Loucy (cell line): ENCODE results near the gene CDC42EP5.

Source experiments
- EZH2phosphoT487 ChIP-seq: fragments of 200-600 bp; IDR thresholded peaks from 2 replicates; pipeline ENCODE4 v1.6.1; 2018; ENCODE audit warnings: antibody characterized with exemption, mild to moderate bottlenecking, moderate library complexity, borderline replicate concordance
- TF ChIP-seq, protein P1 (sequence below): fragments of 200-600 bp; sonication (generic); conservative IDR thresholded peaks from 2 replicates; pipeline ENCODE4 v1.5.1; 2014; ENCODE audit warnings: mild to moderate bottlenecking, antibody characterized with exemption, low read length

DNA sequence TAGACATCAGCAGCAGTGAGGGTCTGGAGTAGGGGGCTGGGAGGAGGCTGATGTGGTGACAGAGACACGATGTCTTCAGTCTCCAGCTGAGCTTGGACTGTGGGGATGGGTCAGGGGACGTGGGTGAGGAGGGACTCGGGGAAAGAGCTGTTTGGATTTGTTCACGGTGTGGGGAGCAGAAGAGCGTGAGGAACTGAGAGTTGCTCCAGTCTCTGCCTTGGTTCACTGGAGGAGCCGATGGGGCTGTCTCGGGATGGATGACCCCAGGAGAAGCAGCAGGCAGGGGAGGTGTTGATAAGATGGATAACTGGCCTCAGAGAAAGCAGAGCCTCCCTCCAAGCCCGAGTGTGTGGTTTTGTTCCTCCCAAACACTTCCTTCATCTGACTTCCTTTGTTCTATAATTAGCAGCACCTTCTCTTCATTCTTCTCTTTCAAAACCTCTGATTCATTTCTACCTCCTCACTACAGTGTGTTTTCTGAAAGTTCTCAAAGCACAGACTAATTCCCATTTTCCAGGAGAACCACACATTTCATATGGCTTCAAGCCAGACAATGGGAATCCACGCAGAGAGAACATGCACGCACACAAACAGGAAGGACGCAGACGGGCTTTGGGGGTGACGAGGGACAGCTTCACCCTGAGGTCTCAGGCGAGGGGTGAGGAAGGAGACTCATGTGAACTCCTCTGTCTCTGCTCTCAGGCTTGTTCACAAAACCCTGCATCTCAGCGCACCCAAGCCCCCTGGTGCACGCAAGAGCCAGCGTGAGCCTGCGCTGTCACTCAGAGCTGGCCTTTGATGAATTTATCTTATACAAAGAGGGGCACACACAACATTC, 48.1 kb upstream of the CDC42EP5 start:
- TF ChIP-seq, protein P1, sequence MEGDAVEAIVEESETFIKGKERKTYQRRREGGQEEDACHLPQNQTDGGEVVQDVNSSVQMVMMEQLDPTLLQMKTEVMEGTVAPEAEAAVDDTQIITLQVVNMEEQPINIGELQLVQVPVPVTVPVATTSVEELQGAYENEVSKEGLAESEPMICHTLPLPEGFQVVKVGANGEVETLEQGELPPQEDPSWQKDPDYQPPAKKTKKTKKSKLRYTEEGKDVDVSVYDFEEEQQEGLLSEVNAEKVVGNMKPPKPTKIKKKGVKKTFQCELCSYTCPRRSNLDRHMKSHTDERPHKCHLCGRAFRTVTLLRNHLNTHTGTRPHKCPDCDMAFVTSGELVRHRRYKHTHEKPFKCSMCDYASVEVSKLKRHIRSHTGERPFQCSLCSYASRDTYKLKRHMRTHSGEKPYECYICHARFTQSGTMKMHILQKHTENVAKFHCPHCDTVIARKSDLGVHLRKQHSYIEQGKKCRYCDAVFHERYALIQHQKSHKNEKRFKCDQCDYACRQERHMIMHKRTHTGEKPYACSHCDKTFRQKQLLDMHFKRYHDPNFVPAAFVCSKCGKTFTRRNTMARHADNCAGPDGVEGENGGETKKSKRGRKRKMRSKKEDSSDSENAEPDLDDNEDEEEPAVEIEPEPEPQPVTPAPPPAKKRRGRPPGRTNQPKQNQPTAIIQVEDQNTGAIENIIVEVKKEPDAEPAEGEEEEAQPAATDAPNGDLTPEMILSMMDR = no peak
- no peak for TF ChIP-seq EZH2phosphoT487
